Stomach smooth muscle (tissue), 2 donors: Measurements from ENCODE around the gene RFX2.
"Not testable (repeated sequence)": the region's sequence is repeated elsewhere in the genome, so short reads cannot be mapped to it uniquely, and the experiment has no call there.

Experiments
- H3K27ac ChIP-seq: one replicate; pipeline ENCODE4 v1.7.0; 2013; ENCODE audit warnings: mild to moderate bottlenecking, low read length, inconsistent platforms
- H3K27me3 ChIP-seq, 2 donors: one replicate each; pipeline ENCODE4 v1.7.0; 2013; ENCODE audit warnings: low read length in 2 of 2; ENCODE audit not compliant: insufficient read depth in 2 of 2, control insufficient read depth in 1 of 2
- H3K36me3 ChIP-seq, 2 donors: one replicate each; pipeline ENCODE4 v1.7.0; 2013; ENCODE audit warnings: low read length in 2 of 2; ENCODE audit not compliant: control insufficient read depth in 2 of 2, insufficient read depth in 2 of 2
- H3K4me1 ChIP-seq: one replicate; pipeline ENCODE4 v1.7.0; 2013; ENCODE audit warnings: low read length; ENCODE audit not compliant: control insufficient read depth, insufficient read depth
- H3K4me3 ChIP-seq, 2 donors: one replicate each; pipeline ENCODE4 v1.7.0; 2013; ENCODE audit warnings: low read length in 2 of 2
- H3K9ac ChIP-seq, 2 donors: one replicate each; pipeline ENCODE4 v1.7.0; 2013; ENCODE audit warnings: low read length in 2 of 2, mild to moderate bottlenecking in 1 of 2
- H3K9me3 ChIP-seq, 2 donors: one replicate each; pipeline ENCODE4 v1.7.0; 2013; ENCODE audit warnings: low read length in 2 of 2; ENCODE audit not compliant: control insufficient read depth in 2 of 2
- donor health status: healthy.
- donor health status: Pancreatic carcinoma.

The RFX2 gene

GRCh38 chr19:6119031-6119430 is 8.7 kb upstream of the RFX2 start:
- no peaks in the 10 kb centered on the region for H3K36me3 ChIP-seq
- no peaks in the 10 kb centered on the region for H3K4me1 ChIP-seq
- H3K27me3 ChIP-seq: no peaks in the 10 kb centered on the region
- peaks cover 0 to 3% of the 10 kb centered on the region in 2 donors for H3K9me3 ChIP-seq
- no peak overlapping the region for H3K27ac ChIP-seq
- H3K9ac ChIP-seq: no peak overlapping the region
- H3K4me3 ChIP-seq: no peak overlapping the region

- H3K9me3 ChIP-seq: peaks cover 0 to 3% of the 10 kb centered on the region in 2 donors
- no peaks in the 10 kb centered on the region for H3K36me3 ChIP-seq
- H3K4me1 ChIP-seq: no peaks in the 10 kb centered on the region
- no peak overlapping the region for H3K4me3 ChIP-seq
- no peaks in the 10 kb centered on the region for H3K27me3 ChIP-seq
- H3K27ac ChIP-seq: no peak overlapping the region
- no peak overlapping the region for H3K9ac ChIP-seq
These were observed 7.7 kb upstream of the RFX2 start for GRCh38 chr19:6118043-6118442.

GRCh38 chr19:6117534-6117933 is 7.2 kb upstream of the RFX2 start:
- Histone ChIP-seq H3K9me3 (peaks cover 0 to 3% of the 10 kb centered on the region in 2 donors), H3K4me3 (no peak overlapping the region), H3K27ac (no peak overlapping the region), H3K4me1 (no peaks in the 10 kb centered on the region), H3K27me3 (no peaks in the 10 kb centered on the region), H3K36me3 (no peaks in the 10 kb centered on the region), H3K9ac (no peak overlapping the region)

- no peaks in the 10 kb centered on the region for H3K36me3 ChIP-seq
- H3K4me3 ChIP-seq: no peak overlapping the region
- no peak overlapping the region for H3K27ac ChIP-seq
- no peak overlapping the region for H3K9ac ChIP-seq
- peaks cover 0 to 3% of the 10 kb centered on the region in 2 donors for H3K9me3 ChIP-seq
- H3K4me1 ChIP-seq: no peaks in the 10 kb centered on the region
- no peaks in the 10 kb centered on the region for H3K27me3 ChIP-seq
These were observed 6.6 kb upstream of the RFX2 start for GRCh38 chr19:6116749-6117430.

- Histone ChIP-seq H3K4me3 (no peak overlapping the region), H3K9me3 (peaks cover 0 to 3% of the 10 kb centered on the region in 2 donors), H3K9ac (no peak overlapping the region), H3K27me3 (no peaks in the 10 kb centered on the region), H3K36me3 (no peaks in the 10 kb centered on the region), H3K27ac (no peak overlapping the region), H3K4me1 (no peaks in the 10 kb centered on the region)
These were observed 5.7 kb upstream of the RFX2 start for GRCh38 chr19:6115992-6116391.

GRCh38 chr19:6113616-6114188 is 3.4 kb upstream of the RFX2 start:
- Histone ChIP-seq H3K27me3 (no peaks in the 10 kb centered on the region), H3K27ac (no peak overlapping the region), H3K4me1 (peaks cover 8% of the 10 kb centered on the region), H3K36me3 (no peaks in the 10 kb centered on the region), H3K9ac (no peak overlapping the region), H3K9me3 (no peaks in the 10 kb centered on the region), H3K4me3 (no peak overlapping the region)

- Histone ChIP-seq H3K9ac (peak overlapping the region; percentile 89 to 96), H3K27ac (peak overlapping the region; percentile 98)
These were observed 353 bp downstream of the RFX2 start for GRCh38 chr19:6109947-6110346.

GRCh38 chr19:6108721-6109633 is 1.3 kb downstream of the RFX2 start:
- H3K36me3 ChIP-seq: no peaks in the 10 kb centered on the region
- peaks cover 29% of the 10 kb centered on the region for H3K4me1 ChIP-seq
- H3K9ac ChIP-seq: peak overlapping the region; percentile 89 to 96
- H3K27ac ChIP-seq: peak overlapping the region; percentile 98
- H3K9me3 ChIP-seq: no peaks in the 10 kb centered on the region
- H3K4me3 ChIP-seq: peak overlapping the region; percentile 55 to 84
- no peaks in the 10 kb centered on the region for H3K27me3 ChIP-seq

More at GRCh38 chr19:6109947-6110346, 353 bp downstream of the RFX2 start:
- Histone ChIP-seq H3K9me3 (no peaks in the 10 kb centered on the region), H3K36me3 (no peaks in the 10 kb centered on the region), H3K4me3 (peak overlapping the region; percentile 55 to 84), H3K27me3 (no peaks in the 10 kb centered on the region), H3K4me1 (peaks cover 22% of the 10 kb centered on the region)

GRCh38 chr19:6106643-6107294 is 3.5 kb downstream of the RFX2 start:
- peak overlapping the region; percentile 89 for H3K27ac ChIP-seq
- not testable (repeated sequence) for H3K36me3 ChIP-seq, H3K27me3 ChIP-seq, H3K4me3 ChIP-seq, H3K9me3 ChIP-seq, H3K9ac ChIP-seq
- peaks cover 48% of the 10 kb centered on the region for H3K4me1 ChIP-seq

GRCh38 chr19:6105444-6105843 is 4.9 kb downstream of the RFX2 start:
- peak overlapping the region; percentile 89 for H3K27ac ChIP-seq
- H3K9me3 ChIP-seq: no peaks in the 10 kb centered on the region
- H3K9ac ChIP-seq: peak overlapping the region in 1 of 2 donors; percentile 5
- H3K4me3 ChIP-seq: no peak overlapping the region
- H3K27me3 ChIP-seq: no peaks in the 10 kb centered on the region
- H3K4me1 ChIP-seq: peaks cover 60% of the 10 kb centered on the region
- no peaks in the 10 kb centered on the region for H3K36me3 ChIP-seq
